ENCODE measurements around the gene HOXB5. TPM values are rescaled to one million over a fixed set of nuclear protein-coding genes. Genes with fewer than 3 reads are reported as not detected.

The HOXB5 gene
- total RNA-seq, 6 donors from 2014 or later, result 0.39 to 5.0 (median 1.5) TPM

DNA sequence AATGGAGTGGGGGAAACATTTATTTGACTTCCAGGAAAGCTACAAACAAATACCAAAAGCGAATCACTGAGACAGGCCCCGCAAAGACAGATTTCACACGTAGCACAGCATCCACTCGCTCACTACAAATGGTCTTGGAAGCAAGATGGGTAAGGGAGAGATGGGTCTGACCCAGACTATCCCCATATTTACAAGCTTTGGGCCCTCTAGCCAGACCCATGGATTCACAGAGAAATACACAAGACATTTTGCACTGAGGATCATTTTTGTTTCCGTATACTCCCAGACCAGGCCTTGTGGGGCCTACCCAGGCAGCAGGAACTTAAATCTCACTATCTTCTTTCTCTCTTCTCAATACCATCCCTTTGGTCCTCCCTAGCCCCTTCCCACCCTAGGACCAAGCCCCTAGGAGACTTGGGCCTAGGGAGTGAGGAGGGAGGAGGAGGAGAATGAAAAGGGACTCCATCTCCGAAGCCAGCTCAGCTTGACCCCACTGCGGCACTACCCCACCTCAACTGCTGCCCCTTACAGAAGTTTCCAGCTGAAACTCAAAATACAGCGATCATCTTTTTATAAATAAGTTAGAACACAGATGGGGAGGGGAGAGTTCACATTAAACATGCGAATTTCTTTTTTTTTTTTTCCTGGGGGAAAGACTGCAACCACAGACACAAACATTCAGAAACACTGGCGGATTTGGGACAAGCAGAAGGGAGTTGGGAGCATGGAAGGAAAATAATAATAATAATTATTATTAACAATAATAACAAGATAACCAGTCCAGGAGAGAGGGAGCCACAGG is 2.1 kb downstream of the HOXB5 start:
- peak overlapping the region; percentile 66 to 90 (median 90) for H3K27ac ChIP-seq
- no peaks in the 10 kb centered on the region for H3K9me3 ChIP-seq
- peak overlapping the region in 3 of 4 donors; percentile 38 to 50 (median 50) for H3K4me3 ChIP-seq
- no peaks in the 10 kb centered on the region for H3K36me3 ChIP-seq
- no peak for ATAC-seq (ENCODE audit: low FRiP score in 2 of 2)
- peaks cover 26 to 53% (median 31%) of the 10 kb centered on the region in 4 donors for H3K4me1 ChIP-seq
- no peak for TF ChIP-seq POLR2A (IDR thresholded peaks at IDR 0.05)
- no peak for TF ChIP-seq POLR2AphosphoS5 (IDR thresholded peaks at IDR 0.05)
- TF ChIP-seq, protein P1, sequence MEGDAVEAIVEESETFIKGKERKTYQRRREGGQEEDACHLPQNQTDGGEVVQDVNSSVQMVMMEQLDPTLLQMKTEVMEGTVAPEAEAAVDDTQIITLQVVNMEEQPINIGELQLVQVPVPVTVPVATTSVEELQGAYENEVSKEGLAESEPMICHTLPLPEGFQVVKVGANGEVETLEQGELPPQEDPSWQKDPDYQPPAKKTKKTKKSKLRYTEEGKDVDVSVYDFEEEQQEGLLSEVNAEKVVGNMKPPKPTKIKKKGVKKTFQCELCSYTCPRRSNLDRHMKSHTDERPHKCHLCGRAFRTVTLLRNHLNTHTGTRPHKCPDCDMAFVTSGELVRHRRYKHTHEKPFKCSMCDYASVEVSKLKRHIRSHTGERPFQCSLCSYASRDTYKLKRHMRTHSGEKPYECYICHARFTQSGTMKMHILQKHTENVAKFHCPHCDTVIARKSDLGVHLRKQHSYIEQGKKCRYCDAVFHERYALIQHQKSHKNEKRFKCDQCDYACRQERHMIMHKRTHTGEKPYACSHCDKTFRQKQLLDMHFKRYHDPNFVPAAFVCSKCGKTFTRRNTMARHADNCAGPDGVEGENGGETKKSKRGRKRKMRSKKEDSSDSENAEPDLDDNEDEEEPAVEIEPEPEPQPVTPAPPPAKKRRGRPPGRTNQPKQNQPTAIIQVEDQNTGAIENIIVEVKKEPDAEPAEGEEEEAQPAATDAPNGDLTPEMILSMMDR (IDR thresholded peaks at IDR 0.05), result no peak
- no peak for TF ChIP-seq EP300 (IDR thresholded peaks at IDR 0.05)
- H3K27me3 ChIP-seq, result peaks cover 0 to 48% (median 22%) of the 10 kb centered on the region in 4 donors
- 63 to 74% methylated on average over 10 of the region's 10 CpGs for WGBS, 2 donors
- DNase-seq, result no peak

DNA sequence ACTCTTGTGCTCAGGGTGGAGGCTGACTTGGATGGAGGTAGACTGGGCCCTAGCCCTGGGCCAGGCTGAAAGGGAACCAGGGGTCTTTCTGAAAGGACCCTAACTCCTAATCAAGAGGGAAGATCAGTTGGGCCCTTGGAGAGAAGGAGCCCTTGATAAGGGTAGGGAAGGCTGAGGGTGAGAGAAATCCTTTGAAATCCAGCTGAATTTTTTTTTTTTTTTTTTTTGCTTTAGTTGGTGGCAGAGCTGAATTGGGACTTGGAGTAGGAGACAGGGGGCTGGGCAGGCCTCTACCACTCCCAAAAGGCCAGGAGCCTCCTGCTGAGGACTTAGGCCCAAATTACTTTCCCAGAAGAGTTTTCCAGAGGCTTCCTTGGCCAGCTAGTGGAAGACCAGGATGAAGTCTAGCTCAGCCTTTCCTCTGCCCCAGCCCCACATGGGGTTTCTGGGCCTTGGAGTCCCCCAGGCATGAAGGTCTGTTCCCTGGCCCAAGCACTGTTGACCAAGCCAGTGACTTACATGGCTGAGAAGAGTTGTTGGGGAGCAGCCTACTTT is 2.9 kb downstream of the HOXB5 start:
- ATAC-seq (ENCODE audit: low FRiP score in 2 of 2), result no peak
- Histone ChIP-seq H3K9me3 (no peaks in the 10 kb centered on the region), H3K36me3 (no peaks in the 10 kb centered on the region), H3K4me1 (peaks cover 27 to 53% (median 32%) of the 10 kb centered on the region in 4 donors), H3K27ac (peak overlapping the region; percentile 66 to 90 (median 90)), H3K4me3 (peak overlapping the region in 2 of 4 donors; percentile 50 to 54), H3K27me3 (peaks cover 0 to 48% (median 22%) of the 10 kb centered on the region in 4 donors)
- TF ChIP-seq POLR2AphosphoS5 (IDR thresholded peaks at IDR 0.05), result no peak
- TF ChIP-seq POLR2A (IDR thresholded peaks at IDR 0.05), result no peak
- TF ChIP-seq EP300 (IDR thresholded peaks at IDR 0.05), result no peak
- DNase-seq, result no peak

DNA sequence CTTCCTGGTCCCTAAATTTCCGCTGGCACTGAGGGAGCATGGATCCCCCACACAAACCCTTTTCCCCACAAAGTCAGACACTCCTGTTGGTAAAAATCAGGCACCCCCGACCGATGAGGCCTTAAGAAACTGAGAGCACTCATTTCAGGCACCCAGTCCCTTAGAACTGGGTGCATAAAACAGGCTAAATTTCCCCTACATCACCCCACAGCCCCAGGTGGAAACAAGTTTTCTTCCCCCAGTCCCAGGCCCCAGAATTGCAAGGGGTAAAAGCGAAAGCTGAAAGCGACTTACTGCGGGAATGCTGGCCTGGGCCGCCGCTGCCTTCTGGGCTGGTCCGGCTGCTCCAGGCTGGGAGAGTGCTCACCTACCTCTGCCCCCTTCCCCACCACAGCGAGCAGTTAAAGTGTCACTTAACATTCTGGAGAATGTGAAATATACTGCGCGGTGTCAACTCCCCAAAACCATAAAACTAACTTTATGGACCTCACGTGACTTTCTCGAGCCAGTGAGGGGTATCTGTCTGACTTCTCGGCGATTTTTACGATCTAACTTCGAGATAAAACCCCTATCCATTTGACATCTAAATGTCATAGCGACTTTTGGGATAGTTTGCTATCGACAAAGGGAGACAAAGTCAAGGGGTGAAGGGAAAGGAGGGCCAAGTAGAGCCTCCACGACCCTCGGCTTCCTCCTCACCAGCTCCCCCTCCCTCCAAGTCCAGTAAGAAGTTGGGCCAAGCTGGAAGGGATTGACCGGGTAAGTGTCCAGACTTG is 3.6 kb downstream of the HOXB5 start, which contains the start of gene HOXB3:
Gene HOXB3, minus strand, starts transcription at position 411 of the 776 bp plus-strand sequence. CDS start 37,767 bp downstream, outside the sequence.
- DNase-seq (peak in 1 of 2 donors; percentile 64), ATAC-seq (ENCODE audit: low FRiP score in 2 of 2) (no peak)
- no peak for TF ChIP-seq EP300 (IDR thresholded peaks at IDR 0.05)
- no peak for TF ChIP-seq POLR2A (IDR thresholded peaks at IDR 0.05)
- TF ChIP-seq, protein P1 (IDR thresholded peaks at IDR 0.05), result no peak
- TF ChIP-seq POLR2AphosphoS5 (IDR thresholded peaks at IDR 0.05), result no peak
- Histone ChIP-seq H3K27ac (peak within 1 kb of the TSS; percentile 66 to 90 (median 90)), H3K4me3 (peak within 1 kb of the TSS in 3 of 4 donors; percentile 13 to 54 (median 50)), H3K9me3 (no peaks in the 10 kb centered on the region), H3K4me1 (peaks cover 31 to 60% (median 36%) of the 10 kb centered on the region in 4 donors), H3K27me3 (peaks cover 0 to 43% (median 21%) of the 10 kb centered on the region in 4 donors), H3K36me3 (no peaks in the 10 kb centered on the region)
- WGBS, 2 donors, result 37 to 43% methylated on average over 18 to 23 of the region's 23 CpGs

DNA sequence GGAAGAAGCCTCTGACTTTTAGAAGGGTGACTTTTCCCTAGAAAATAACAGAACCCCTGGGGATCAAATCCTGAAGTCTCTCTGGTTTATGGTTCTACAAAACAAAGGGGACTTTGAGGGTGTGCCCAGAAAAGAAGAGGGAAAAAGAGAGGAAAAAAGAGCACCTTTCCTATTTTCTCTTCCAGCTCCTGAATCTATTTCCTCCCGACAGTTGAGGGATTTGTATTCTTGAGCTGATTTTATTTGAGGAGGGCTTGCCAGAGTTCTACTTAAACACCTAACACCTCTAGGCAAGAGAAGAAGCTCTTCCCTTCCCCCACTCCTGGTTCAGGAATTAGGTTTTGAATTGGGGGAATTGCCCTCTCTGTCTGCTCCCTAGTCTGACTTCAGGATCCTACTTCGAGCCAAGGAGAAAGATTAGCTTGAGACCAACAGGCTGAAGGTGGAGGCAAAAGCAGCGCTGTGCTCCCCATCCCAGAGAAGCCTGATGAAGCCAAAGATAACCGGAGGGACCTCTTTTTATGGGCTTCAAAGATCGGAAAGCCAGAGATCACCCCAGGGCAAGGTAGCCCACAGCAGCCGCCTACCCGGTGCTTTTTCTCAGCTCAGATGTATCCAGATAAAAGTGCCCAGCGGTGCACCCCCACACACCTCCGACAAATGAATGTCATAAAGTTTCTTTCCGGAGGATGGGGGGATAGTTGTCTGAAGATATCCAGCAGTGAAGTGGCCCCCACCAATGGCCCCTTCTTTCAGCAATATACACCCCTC is 4.3 kb downstream of the HOXB5 start:
- Histone ChIP-seq H3K27ac (peak overlapping the region; percentile 66 to 90 (median 90)), H3K36me3 (no peaks in the 10 kb centered on the region), H3K4me3 (peak overlapping the region in 3 of 4 donors; percentile 13 to 54 (median 32)), H3K27me3 (peaks cover 0 to 42% (median 19%) of the 10 kb centered on the region in 4 donors), H3K4me1 (peaks cover 33 to 63% (median 40%) of the 10 kb centered on the region in 4 donors), H3K9me3 (no peaks in the 10 kb centered on the region)
- DNase-seq, result no peak
- 23 to 28% methylated on average over 10 of the region's 10 CpGs for WGBS, 2 donors
- no peak for ATAC-seq (ENCODE audit: low FRiP score in 2 of 2)
- TF ChIP-seq, protein P1 (IDR thresholded peaks at IDR 0.05), result no peak
- TF ChIP-seq POLR2A (IDR thresholded peaks at IDR 0.05), result no peak
- TF ChIP-seq POLR2AphosphoS5 (IDR thresholded peaks at IDR 0.05), result no peak
- no peak for TF ChIP-seq EP300 (IDR thresholded peaks at IDR 0.05)

All from upper lobe of left lung (tissue), 6 donors.